Parathyroid adenoma (tissue), 2 donors: ENCODE measurements around the gene PPM1F.

Experiments used
- H2AFZ ChIP-seq: fragments of 300-600 bp; sonication (generic); one replicate; pipeline ENCODE4 v1.7.0; 2017; ENCODE audit warnings: antibody characterized with exemption, mild to moderate bottlenecking
- H3K27ac ChIP-seq: fragments of 300-600 bp; sonication (generic); one replicate; pipeline ENCODE4 v1.7.0; 2017
- H3K27me3 ChIP-seq: fragments of 300-600 bp; sonication (generic); one replicate; pipeline ENCODE4 v1.7.0; 2017; ENCODE audit warnings: low read length; ENCODE audit not compliant: control insufficient read depth, insufficient read depth
- H3K36me3 ChIP-seq: fragments of 300-600 bp; sonication (generic); one replicate; pipeline ENCODE4 v1.7.0; 2017; ENCODE audit warnings: low read length; ENCODE audit not compliant: control insufficient read depth, insufficient read depth
- H3K4me1 ChIP-seq: fragments of 300-600 bp; sonication (generic); one replicate; pipeline ENCODE4 v1.7.0; 2017; ENCODE audit warnings: control low read depth
- H3K4me2 ChIP-seq: fragments of 300-600 bp; sonication (generic); one replicate; pipeline ENCODE4 v1.7.0; 2017; ENCODE audit warnings: low read length
- H3K4me3 ChIP-seq: fragments of 300-600 bp; sonication (generic); one replicate; pipeline ENCODE4 v1.7.0; 2017; ENCODE audit warnings: low read depth, low read length
- H3K79me2 ChIP-seq: fragments of 300-600 bp; sonication (generic); one replicate; pipeline ENCODE4 v1.7.0; 2017; ENCODE audit warnings: control low read depth
- H3K9ac ChIP-seq: fragments of 300-600 bp; sonication (generic); one replicate; pipeline ENCODE4 v1.7.0; 2017; ENCODE audit warnings: mild to moderate bottlenecking
- H3K9me3 ChIP-seq: fragments of 300-600 bp; sonication (generic); one replicate; pipeline ENCODE4 v1.7.0; 2017; ENCODE audit warnings: low read length; ENCODE audit not compliant: control insufficient read depth
- CTCF ChIP-seq: fragments of 300-600 bp; sonication (generic); IDR thresholded peaks from one replicate; pipeline ENCODE4 v1.7.0; 2017; ENCODE audit warnings: antibody characterized with exemption, mild to moderate bottlenecking
- donor health status: primary hyperparathyroidism.

Gene PPM1F

GRCh38 chr22:21949569-21949918 is 3.1 kb downstream of the PPM1F start:
- TF ChIP-seq CTCF = no peak
- no peak overlapping the region for H2AFZ ChIP-seq
- no peaks in the 10 kb centered on the region for H3K9me3 ChIP-seq
- H3K4me1 ChIP-seq = peaks cover 2% of the 10 kb centered on the region
- H3K27me3 ChIP-seq = no peaks in the 10 kb centered on the region
- no peak overlapping the region for H3K4me3 ChIP-seq
- no peaks in the 10 kb centered on the region for H3K36me3 ChIP-seq
- H3K27ac ChIP-seq = peak overlapping the region; percentile 32
- H3K4me2 ChIP-seq = no peak overlapping the region
- peaks cover 2% of the 10 kb centered on the region for H3K79me2 ChIP-seq
- no peak overlapping the region for H3K9ac ChIP-seq

- no peaks in the 10 kb centered on the region for H3K9me3 ChIP-seq
- peaks cover 2% of the 10 kb centered on the region for H3K79me2 ChIP-seq
- H3K9ac ChIP-seq = no peak overlapping the region
- no peaks in the 10 kb centered on the region for H3K27me3 ChIP-seq
- no peak for TF ChIP-seq CTCF
- peaks cover 2% of the 10 kb centered on the region for H3K4me1 ChIP-seq
- H2AFZ ChIP-seq = no peak overlapping the region
- H3K27ac ChIP-seq = peak overlapping the region; percentile 32
- H3K4me3 ChIP-seq = no peak overlapping the region
- no peak overlapping the region for H3K4me2 ChIP-seq
- no peaks in the 10 kb centered on the region for H3K36me3 ChIP-seq
Measured at GRCh38 chr22:21948824-21949568, 3.7 kb downstream of the PPM1F start.

- Histone ChIP-seq H3K4me2 (no peak overlapping the region), H3K79me2 (peaks cover 2% of the 10 kb centered on the region), H3K36me3 (no peaks in the 10 kb centered on the region), H3K4me1 (peaks cover 2% of the 10 kb centered on the region), H3K9me3 (no peaks in the 10 kb centered on the region), H2AFZ (no peak overlapping the region), H3K27me3 (no peaks in the 10 kb centered on the region), H3K27ac (no peak overlapping the region), H3K9ac (no peak overlapping the region), H3K4me3 (no peak overlapping the region)
- no peak for TF ChIP-seq CTCF
Measured at GRCh38 chr22:21948390-21948789, 4.3 kb downstream of the PPM1F start.

GRCh38 chr22:21947040-21948014 is 5.3 kb downstream of the PPM1F start:
- Histone ChIP-seq H3K27ac (peak overlapping the region; percentile 39), H3K4me3 (no peak overlapping the region)

More at GRCh38 chr22:21947040-21948014, 5.3 kb downstream of the PPM1F start:
- H3K36me3 ChIP-seq = no peaks in the 10 kb centered on the region
- H2AFZ ChIP-seq = no peak overlapping the region
- no peak for TF ChIP-seq CTCF
- no peaks in the 10 kb centered on the region for H3K9me3 ChIP-seq
- H3K9ac ChIP-seq = no peak overlapping the region
- no peak overlapping the region for H3K4me2 ChIP-seq
- no peaks in the 10 kb centered on the region for H3K27me3 ChIP-seq
- H3K79me2 ChIP-seq = peaks cover 2% of the 10 kb centered on the region
- H3K4me1 ChIP-seq = peaks cover 2% of the 10 kb centered on the region
